SH-SY5Y (cell line): ENCODE measurements around the gene OR2S2.

Source experiments
- GATA2 ChIP-seq: IDR thresholded peaks from 2 replicates; pipeline ENCODE4 v1.6.1; 2011; ENCODE audit warnings: mild to moderate bottlenecking, low read depth, low read length
- GATA3 ChIP-seq: IDR thresholded peaks from 2 replicates; pipeline ENCODE4 v1.6.1; 2011; ENCODE audit warnings: low read depth, mild to moderate bottlenecking, low read length, moderate library complexity

GRCh38 chr9:35944173-35944572, 13.8 kb downstream of the OR2S2 start:
- TF ChIP-seq GATA2 (no peak), GATA3 (no peak)
